RCC 7860 (cell line): ENCODE measurements around the gene NPPC.
"Not testable (repeated sequence)": the region's sequence is repeated elsewhere in the genome, so short reads cannot be mapped to it uniquely, and the experiment has no call there.

Experiments used
- DNase-seq: peaks from one replicate; pipeline ENCODE4 v3.0.0-alpha.2; 2015; ENCODE audit warnings: low spot score
- FAIRE-seq: peaks from 2 replicates; lab custom pipeline; 2012; peaks lifted over from hg19 to GRCh38; lab: Jason Lieb, UNC

NPPC gene

DNA sequence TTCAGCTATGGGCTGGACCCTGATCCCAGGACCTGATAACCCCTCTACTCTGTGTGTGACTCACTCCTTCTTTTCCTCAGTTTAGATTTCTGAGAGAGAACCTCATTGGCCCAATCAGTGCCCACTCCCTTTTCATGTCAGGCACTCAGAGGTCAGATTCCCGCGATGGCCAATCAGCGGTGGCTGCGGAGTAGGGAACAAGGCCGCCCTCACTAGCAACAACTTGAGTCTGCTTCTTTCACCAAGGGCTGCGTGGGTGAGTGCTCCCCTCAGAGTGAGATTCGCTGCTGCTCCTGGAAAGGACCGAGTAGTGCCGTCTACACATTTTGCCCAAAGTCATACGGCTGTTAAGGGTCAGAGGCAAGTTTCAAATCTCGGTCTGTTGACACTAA is 34.7 kb downstream of the NPPC start:
- DNase-seq (no peak), FAIRE-seq (no peak)

DNA sequence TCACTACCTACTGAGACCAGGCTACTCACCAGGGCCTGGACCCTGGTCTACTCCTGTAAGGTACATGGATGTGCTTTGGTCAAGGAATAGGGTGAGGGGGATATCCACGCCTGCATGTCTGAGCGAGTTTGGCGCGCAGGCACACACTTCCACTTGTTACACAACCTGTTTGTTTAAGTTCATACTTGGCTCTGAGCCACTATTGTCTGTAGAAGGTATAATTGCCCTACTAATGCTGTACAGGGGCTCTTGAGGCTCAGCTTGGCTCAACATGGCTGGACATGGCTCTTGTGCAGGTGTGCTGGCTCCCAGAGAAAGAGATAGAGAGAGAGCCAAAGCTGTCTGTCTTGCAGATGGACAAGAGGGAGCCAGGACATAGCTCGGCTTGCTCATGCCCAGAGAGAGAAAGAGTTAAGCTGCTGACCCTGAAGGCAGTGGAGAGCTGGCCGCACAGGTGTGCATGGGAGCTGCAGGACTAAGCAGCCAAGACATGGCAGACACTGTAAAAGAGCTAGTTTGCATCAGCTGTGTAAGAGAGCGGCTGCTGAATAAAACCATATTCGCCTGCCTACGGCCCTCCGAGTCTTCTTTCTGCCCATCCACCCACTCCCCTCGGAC is 35.2 kb downstream of the NPPC start:
- FAIRE-seq (no peak), DNase-seq (no peak)

DNA sequence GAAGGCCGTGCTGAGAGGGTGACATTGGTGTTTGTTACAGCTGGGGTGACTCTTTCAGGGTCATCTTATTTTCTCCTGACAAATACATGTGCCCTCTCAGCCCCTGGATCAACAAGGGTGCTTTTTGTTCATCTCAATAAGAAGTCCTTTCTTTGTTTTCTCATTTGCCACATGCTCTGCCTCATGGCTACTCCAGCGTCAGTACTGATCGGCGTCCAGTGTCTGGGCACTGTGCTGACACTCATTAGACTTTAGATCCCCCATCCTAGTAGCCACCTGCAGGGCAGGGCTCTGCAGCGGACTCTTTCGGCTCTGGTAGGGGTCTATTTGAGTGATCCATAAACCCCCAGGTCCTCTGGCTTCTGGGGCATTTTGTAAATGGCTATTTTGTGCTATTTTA is 38.4 kb downstream of the NPPC start:
- DNase-seq = no peak
- FAIRE-seq = no peak

DNA sequence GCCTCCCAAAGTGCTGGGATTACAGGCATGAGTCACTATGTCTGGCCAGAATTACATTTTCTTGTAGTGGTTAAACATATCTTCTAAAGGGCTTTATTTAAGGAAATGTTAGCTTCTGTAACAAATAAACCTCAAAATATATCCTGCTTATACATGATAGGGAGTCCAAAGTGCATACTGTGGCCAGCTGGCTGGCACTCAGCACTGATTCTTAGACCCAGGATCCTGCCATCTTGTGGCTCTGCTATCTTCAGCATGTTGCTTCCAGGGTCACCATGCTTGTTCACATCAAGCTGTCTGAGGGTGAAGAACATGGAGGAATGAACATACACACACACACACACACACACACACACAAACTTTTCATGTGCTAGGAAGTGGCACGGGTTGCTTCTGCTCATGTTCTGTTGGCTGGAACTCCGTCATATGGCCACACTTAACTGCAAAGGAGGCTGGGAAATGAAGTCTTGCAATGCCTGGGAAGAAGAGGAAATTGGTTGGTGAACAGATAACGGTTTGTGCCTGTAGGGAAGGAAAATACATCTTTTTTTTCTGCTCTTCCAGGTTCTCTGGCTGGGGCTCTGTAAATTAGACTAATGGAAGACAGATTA is 40.0 kb downstream of the NPPC start:
- no peak for DNase-seq
- no peak for FAIRE-seq

DNA sequence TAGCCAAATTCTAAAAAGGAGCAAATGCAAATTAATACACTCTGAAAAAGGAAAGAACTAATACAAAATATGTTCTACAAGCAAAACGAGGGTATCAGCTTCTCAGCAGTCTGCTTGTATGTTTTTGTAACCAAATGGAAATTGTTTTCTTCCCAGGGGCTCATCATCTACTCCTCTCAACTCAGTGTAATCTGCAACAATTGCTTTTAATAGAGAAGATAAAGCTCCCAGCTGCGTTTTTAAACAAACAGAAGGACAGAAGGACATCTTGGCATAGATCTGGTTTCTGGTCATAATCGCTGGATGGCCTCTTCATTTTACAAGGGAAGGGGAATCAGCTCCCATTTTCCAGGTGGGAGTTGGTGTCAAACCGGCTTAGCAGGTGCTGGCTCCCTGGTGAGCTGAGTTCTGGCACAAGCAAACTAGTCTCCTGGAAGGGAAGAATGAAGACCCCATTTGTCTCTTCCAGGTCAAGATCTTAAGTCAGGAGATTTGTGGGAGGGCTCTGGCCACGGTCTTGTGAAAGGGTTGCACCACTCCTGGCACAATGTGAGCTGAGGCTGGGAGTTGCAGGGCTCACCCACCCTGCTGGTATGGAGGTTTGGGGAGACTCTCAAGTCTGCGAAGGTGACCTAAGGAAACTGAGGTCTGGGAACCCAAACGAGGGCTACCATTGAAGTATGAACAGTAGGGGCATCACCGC is 41.6 kb downstream of the NPPC start:
- FAIRE-seq (no peak), DNase-seq (no peak)

DNA sequence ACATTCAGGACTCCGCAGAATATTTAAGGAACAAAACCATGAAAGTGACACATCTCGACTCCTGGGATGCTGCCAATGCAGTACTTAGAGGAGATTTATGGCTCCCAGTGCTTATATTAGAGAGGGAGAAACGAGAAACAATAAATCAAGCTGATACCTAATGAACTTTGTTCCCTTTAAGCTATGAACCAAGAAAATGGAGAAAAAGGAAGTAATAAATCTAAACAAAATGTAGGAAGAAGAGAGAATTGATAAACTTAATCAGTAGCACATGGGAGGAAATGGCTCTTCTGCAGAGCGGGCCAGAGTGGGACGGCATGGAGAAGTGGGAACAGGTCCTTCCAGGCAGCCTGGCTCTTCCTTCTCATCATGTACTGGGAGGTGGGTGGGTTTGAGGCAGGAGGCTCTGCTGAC is 42.7 kb downstream of the NPPC start:
- DNase-seq (no peak), FAIRE-seq (no peak)

DNA sequence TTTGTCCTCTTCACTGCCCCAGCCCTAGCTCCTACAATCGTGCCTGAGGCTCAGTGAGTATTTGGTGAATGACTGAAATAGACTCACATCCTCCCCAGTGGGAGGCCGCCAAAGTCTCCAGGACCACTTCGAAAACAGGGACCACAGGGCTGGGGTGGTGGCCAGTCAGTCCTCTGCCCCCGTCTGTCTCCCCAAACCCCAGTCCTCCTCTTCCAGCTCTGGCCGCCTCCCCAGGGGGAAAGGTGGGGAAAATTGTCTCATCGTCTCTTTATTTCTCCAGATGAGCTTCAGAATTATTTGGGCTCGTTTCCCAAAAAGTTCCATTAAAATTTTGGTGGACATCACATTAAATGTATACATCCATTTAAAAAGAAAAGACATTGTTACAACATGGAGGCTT is 43.5 kb downstream of the NPPC start:
- FAIRE-seq = no peak

DNA sequence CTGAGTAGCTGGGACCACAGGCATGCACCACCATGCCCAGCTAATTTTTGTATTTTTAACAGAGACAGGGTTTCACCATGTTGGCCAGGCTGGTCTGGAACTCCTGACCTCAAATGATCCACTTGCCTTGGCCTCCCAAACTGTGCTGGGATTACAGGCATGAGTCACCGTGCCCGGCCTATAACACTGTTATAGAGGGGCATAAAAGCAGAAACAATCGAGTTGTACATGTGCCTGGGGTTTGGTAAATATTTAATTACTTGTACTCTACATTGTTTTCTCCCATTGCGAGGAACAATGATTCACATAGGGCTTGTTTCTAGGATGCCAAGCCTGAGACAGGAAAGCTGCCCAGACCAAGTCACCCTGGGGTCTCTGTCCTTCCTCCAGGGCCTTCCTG is 45.8 kb downstream of the NPPC start:
- not testable (repeated sequence) for FAIRE-seq
- DNase-seq = peak; percentile 29

More for the DNA sequence above, 43.5 kb downstream of the NPPC start:
- no peak for DNase-seq

DNA sequence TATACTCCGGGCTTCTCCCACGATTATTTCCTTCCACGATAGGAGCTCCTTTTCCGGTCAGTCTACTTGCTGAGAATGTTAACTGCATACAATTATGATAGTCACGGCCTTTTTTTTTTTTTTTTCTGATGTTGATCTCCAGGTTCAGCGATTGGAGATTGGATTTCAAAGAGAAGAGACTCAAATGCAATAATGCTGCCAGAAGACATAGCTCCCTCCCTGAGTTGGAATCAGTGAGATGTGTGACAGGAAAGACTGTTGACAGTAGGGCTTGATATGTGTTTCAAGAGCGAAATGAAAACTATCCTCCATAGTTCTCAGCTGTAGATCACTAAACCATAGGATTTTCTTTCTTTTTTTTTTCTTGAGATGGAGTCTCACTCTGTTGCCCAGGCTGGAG is 47.0 kb downstream of the NPPC start:
- no peak for FAIRE-seq
- DNase-seq = no peak

DNA sequence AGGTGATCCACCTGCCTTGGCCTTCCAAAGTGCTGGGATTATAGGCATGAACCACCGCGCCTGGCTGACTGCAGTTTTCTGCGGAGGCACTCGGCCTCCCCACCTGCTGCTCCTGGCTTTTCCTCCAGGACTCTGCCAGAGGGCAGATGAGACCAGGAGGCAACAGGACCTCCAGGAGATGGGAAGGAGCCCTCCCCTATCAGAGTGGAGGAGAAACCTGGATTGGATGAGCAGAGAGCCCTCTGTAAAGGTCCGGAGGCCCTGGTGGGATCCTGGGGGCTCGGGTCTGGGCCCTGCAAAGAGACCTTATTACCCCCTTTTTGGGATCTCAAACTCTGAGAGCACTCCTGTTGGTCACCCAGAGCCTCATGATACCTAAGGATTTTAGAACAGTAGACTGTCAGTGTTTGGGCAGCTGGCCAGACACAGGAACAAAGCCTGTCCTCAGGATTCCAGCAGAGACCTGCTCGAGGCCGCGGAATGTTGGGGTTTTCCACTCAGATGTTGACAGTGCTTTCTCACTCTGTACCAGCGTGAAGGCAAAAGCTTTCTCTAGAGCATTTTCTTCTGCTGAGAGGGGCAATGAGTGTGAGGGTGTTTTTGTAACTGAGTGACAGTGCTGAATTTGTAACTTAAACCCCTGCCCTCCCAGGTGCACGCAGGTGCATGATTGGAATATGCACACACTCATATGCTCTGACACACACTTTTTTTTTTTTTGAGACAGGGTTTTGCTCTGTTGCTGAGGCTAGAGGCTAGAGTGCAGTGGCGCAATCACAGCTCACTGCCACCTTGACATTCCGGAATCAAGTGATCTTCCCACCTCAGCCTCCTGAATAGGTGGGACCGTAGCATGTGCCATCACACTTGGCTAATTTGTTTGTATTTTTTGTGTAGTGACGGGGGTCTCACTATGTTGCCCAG is 48.4 kb downstream of the NPPC start:
- FAIRE-seq (no peak), DNase-seq (peak; percentile 31)

DNA sequence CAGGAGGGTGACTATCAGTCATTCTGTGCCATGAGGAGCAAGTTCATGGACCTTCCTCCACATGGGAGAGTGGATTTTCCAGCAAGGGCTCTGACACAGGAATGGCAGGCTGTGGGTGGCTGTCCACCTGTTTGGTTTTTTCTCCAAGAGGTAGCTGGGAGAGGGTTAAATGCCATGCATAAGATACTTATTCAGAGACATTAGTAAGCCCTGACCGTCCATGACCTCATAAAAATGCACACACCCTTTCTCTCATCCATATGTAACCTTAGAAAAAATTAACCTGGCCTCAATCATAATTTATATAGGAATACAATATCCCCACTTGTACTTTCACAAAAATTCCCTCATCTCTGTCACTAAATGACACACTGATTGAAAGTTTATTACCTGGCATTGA is 51.3 kb downstream of the NPPC start:
- no peak for FAIRE-seq
- no peak for DNase-seq
